Astrocyte of the spinal cord (primary cell): ENCODE data around the gene IPO11.

Experiments
- DNase-seq: peaks from one replicate; pipeline ENCODE4 v3.0.0; 2011; ENCODE audit warnings: low read depth, low spot score
- H3K4me3 ChIP-seq: 2 replicates; pipeline ENCODE4 v1.5.1; 2011; ENCODE audit warnings: low read depth, mild to moderate bottlenecking, low read length, moderate library complexity
- in situ Hi-C: cut with HindIII; loops from 2 replicates; pipeline ENCODE4 v1.10.0; 2017; ENCODE audit warnings: low sequenced_read_pairs
- TF ChIP-seq, protein P1 (sequence below): IDR thresholded peaks from 2 replicates; pipeline ENCODE4 v1.5.1; 2012; ENCODE audit warnings: low read depth, mild to moderate bottlenecking, low read length, inconsistent platforms

Gene IPO11

DNA sequence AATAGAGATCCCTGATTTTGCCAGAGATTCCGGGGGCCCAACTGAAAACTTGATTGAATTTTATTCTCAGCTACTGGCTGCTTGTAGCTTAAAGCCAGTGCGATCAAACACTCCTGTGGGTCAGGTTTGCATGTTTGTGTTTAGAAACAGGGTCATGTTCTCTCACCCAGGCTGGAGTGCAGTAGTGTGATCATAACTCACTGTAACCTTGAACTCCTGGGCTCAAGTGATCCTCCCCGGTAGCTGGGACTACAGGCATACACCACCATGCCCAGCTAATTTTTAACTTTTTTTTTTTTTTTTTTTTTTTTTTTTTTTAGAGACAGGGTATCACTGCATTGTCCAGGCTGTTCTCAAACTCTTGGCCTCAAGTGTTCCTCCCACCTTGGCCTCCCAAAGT is 232.7 kb downstream of the IPO11 start:
- in situ Hi-C loops, result no loop called here
- DNase-seq, result no peak
- H3K4me3 ChIP-seq, result no peak overlapping the region
- TF ChIP-seq, protein P1, sequence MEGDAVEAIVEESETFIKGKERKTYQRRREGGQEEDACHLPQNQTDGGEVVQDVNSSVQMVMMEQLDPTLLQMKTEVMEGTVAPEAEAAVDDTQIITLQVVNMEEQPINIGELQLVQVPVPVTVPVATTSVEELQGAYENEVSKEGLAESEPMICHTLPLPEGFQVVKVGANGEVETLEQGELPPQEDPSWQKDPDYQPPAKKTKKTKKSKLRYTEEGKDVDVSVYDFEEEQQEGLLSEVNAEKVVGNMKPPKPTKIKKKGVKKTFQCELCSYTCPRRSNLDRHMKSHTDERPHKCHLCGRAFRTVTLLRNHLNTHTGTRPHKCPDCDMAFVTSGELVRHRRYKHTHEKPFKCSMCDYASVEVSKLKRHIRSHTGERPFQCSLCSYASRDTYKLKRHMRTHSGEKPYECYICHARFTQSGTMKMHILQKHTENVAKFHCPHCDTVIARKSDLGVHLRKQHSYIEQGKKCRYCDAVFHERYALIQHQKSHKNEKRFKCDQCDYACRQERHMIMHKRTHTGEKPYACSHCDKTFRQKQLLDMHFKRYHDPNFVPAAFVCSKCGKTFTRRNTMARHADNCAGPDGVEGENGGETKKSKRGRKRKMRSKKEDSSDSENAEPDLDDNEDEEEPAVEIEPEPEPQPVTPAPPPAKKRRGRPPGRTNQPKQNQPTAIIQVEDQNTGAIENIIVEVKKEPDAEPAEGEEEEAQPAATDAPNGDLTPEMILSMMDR, result no peak

DNA sequence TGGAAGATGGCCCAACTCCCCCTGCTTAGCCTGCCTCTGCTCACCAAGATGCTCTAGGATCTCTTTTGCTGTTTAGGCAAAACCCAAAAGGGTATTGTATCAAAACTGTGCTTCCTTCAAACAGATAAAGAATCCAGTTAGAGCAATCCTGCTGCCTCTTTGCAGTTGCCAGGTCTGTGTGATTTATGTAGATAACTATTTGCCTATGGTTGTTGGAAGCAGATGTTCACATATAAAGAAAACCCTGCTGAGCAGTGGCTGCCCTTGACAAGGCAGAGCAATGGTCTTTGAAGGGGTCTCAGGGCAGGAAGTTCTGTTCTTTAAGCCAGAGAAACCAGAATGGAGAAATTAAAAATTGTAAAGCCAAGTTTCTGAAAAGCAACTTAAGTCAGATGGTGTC is 234.7 kb downstream of the IPO11 start:
- no peak overlapping the region for H3K4me3 ChIP-seq
- DNase-seq, result no peak
- in situ Hi-C loops, result no loop called here
- TF ChIP-seq, protein P1, result no peak

DNA sequence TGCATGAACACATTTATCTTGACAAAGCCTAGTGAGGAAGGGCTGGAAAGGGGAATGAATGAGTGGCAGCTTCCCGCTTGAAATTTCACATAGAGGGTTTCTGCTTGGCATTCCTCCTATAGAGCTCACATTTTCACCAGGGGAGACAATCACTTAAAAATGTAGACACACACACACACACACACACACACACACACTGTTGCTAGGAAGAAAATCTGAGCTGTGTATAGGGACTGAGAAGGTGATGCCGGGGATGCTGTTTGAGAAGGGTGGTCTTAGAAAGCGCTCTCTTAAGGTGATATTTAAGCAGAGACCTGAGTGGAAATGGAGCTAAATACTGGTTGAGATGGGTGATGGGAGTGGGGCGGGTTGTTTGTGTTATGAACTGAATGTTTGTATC is 236.5 kb downstream of the IPO11 start:
- TF ChIP-seq, protein P1, result no peak
- in situ Hi-C loops, result no loop called here
- DNase-seq, result no peak
- H3K4me3 ChIP-seq, result no peak overlapping the region

DNA sequence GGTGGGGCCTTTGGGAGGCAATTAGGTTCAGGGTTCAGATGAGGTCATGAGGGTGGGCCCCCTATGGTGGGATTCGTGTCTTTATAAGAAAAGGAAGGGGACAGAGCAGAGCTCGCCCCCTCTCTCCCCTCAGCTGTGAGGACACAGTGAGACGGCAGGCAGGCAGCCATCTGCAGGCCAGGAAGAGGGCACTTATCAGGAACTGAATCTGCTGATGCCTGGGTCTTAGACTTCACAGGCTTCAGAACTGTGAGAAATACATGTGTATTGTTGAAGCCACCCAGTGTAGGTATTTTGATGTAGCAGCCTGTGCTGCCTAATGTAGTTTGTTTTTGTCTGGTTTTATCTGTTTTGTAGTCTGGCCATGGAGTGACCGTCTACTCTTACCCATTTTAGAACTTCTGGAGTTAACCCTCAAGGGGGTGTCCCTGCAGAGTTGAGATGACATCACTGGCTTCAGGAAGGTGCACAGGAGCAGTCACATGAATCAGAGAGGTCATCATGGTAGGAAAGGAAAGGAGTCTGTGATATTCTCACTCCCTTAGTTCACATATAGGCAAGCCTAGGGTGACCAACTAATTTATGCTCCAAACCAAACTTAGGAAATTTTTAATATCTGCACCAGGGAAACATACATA is 237.0 kb downstream of the IPO11 start:
- no peak overlapping the region for H3K4me3 ChIP-seq
- DNase-seq, result no peak
- TF ChIP-seq, protein P1, result no peak
- in situ Hi-C loops, result no loop called here

DNA sequence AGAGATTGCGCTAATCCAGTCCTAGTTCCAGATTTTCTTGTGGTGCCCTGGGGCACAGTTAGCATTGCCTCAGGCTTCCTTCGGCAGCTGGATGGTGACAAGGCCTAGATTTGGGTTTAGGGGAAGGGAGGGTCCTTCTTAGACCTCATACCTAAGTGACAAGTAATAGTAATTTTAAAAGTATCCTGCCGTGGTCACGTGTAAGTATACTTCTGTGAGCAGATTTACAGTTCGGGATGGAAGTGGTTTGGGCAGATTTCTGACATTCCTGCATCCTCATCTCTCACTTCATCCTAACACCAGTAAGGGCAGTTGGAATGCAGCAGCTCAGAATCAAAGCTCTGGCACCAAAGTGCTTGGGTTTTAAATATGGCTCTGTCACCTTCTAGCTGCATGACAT is 237.6 kb downstream of the IPO11 start:
- no peak overlapping the region for H3K4me3 ChIP-seq
- no peak for DNase-seq
- in situ Hi-C loops, result no loop called here
- TF ChIP-seq, protein P1, result no peak

DNA sequence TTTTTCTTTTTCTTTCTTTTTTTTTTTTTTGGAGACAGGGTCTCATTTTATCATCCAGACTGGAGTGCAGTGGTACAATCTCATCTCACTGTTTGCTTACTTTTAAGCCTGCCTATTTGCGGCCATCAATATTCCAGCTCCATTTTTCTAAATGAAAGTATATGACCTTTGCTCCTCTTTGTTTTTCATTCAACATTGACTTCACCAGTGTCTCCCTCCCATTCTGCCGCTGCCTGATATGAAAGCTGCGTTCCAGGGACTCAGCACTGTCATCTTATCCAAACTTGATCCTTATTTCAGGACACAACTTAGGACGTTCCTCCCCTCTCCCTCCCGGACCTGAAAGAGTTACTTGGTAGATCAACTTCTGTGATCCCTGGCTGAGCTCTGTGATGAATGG is 239.7 kb downstream of the IPO11 start:
- DNase-seq, result no peak
- TF ChIP-seq, protein P1, result no peak
- in situ Hi-C loops, result no loop called here
- H3K4me3 ChIP-seq, result no peak overlapping the region
